H1 (cell line): Measurements from ENCODE around the gene NHS. TPM values are rescaled to one million over a fixed set of nuclear protein-coding genes. Genes with fewer than 3 reads are reported as not detected.

ENCODE experiments used
- CTCF ChIA-PET: fragments of 300-600 bp; sonication (Branson Sonifier 250); formaldehyde crosslinking; loops from one replicate; lab custom pipeline; 2021; ENCODE audit not compliant: partially characterized antibody; lab: Charles Lee
- POLR2A ChIA-PET: fragments of 300-600 bp; sonication (Branson Sonifier 250); formaldehyde crosslinking; loops from one replicate; lab custom pipeline; 2021; ENCODE audit warnings: inconsistent platforms; ENCODE audit not compliant: partially characterized antibody; lab: Charles Lee
- DNase-seq, 2 experiments: peaks; one replicate each; pipeline versions ENCODE4 v3.0.0 to v3.0.0-alpha.2; 2010 to 2022; ENCODE audit warnings: low spot score in 2 of 2, low read depth in 1 of 2, mixed read lengths in 1 of 2
- FAIRE-seq: peaks from 2 replicates; lab custom pipeline; 2011; peaks lifted over from hg19 to GRCh38; lab: Jason Lieb, UNC
- H2AFZ ChIP-seq: 2 replicates; pipeline ENCODE4 v1.8.1; 2012; ENCODE audit warnings: low read length, inconsistent platforms
- H2AK5ac ChIP-seq: 2 replicates; pipeline ENCODE4 v1.6.1; 2013; ENCODE audit warnings: low read depth, low read length
- H2BK120ac ChIP-seq: replicated peaks from 2 replicates; pipeline ENCODE3; 2013; ENCODE audit warnings: low read depth, low read length, inconsistent platforms
- H2BK12ac ChIP-seq: 2 replicates; pipeline ENCODE4 v1.6.1; 2013; ENCODE audit warnings: low read depth, low read length
- H2BK15ac ChIP-seq: 2 replicates; pipeline ENCODE4 v1.6.1; 2013; ENCODE audit warnings: low read length
- H2BK20ac ChIP-seq: 2 replicates; pipeline ENCODE4 v1.6.1; 2013; ENCODE audit warnings: low read length
- H2BK5ac ChIP-seq: 2 replicates; pipeline ENCODE4 v1.6.1; 2013; ENCODE audit warnings: low read depth, low read length
- H3K14ac ChIP-seq: 2 replicates; pipeline ENCODE4 v1.6.1; 2013; ENCODE audit warnings: inconsistent platforms; ENCODE audit not compliant: insufficient read length
- H3K18ac ChIP-seq: 2 replicates; pipeline ENCODE4 v1.6.1; 2013; ENCODE audit warnings: low read length; ENCODE audit errors: extremely low read depth
- H3K23ac ChIP-seq: 2 replicates; pipeline ENCODE4 v1.6.1; 2013; ENCODE audit warnings: inconsistent platforms; ENCODE audit not compliant: insufficient read length
- H3K23me2 ChIP-seq: 2 replicates; pipeline ENCODE4 v1.6.1; 2013; ENCODE audit warnings: low read depth, low read length
- H3K27ac ChIP-seq: 2 replicates; pipeline ENCODE4 v1.6.1; 2011; ENCODE audit warnings: low read depth, low read length, inconsistent platforms
- H3K27me3 ChIP-seq, 4 experiments: replicated peaks in 1 of 4; 1 replicate in 1 of 4; 2 replicates in 3 of 4; pipeline versions ENCODE4 v1.6.1 to v1.8.1; 2011 to 2013; ENCODE audit warnings: low read length in 3 of 4, mild to moderate bottlenecking in 3 of 4, inconsistent platforms in 2 of 4, mixed read lengths in 2 of 4, moderate library complexity in 1 of 4; ENCODE audit not compliant: control insufficient read depth in 3 of 4, insufficient read depth in 3 of 4; ENCODE audit errors: extremely low read depth in 1 of 4
- H3K36me3 ChIP-seq, 4 experiments: 2 replicates each; pipeline versions ENCODE4 v1.6.1 to v1.8.1; 2011 to 2013; ENCODE audit warnings: mild to moderate bottlenecking in 4 of 4, low read length in 3 of 4, moderate library complexity in 2 of 4, control low read depth in 1 of 4, inconsistent platforms in 1 of 4; ENCODE audit not compliant: insufficient read depth in 4 of 4, control insufficient read depth in 2 of 4
- H3K4ac ChIP-seq: replicated peaks from 2 replicates; pipeline ENCODE3; 2013; ENCODE audit warnings: low read length, low read depth, mixed read lengths, inconsistent platforms; ENCODE audit not compliant: insufficient read length
- H3K4me1 ChIP-seq, 4 experiments: replicated peaks in 1 of 4; 1 replicate in 1 of 4; 2 replicates in 3 of 4; pipeline versions ENCODE4 v1.6.1 to v1.8.1; 2011 to 2013; ENCODE audit warnings: low read length in 3 of 4, inconsistent platforms in 2 of 4, mixed read lengths in 1 of 4; ENCODE audit not compliant: insufficient read depth in 4 of 4, control insufficient read depth in 3 of 4
- H3K4me2 ChIP-seq, 2 experiments: 2 replicates each; pipeline versions ENCODE4 v1.6.1 to v1.8.1; 2011 to 2013; ENCODE audit warnings: low read depth in 2 of 2, low read length in 2 of 2, control low read depth in 1 of 2, inconsistent platforms in 1 of 2, mild to moderate bottlenecking in 1 of 2; ENCODE audit not compliant: insufficient read depth in 1 of 2
- H3K4me3 ChIP-seq, 4 experiments: fragments of 200-600, 300-600 bp in 1 of 4; sonication (generic), shearing (Covaris generic), sonication (Bioruptor Twin) in 1 of 4; 2 replicates each; pipeline versions ENCODE4 v1.5.1 to v1.8.1; 2011 to 2016; ENCODE audit warnings: low read length in 4 of 4, low read depth in 3 of 4, control low read depth in 2 of 4, inconsistent platforms in 2 of 4, mild to moderate bottlenecking in 2 of 4, mixed read lengths in 1 of 4, moderate library complexity in 1 of 4; ENCODE audit not compliant: insufficient read depth in 2 of 4; ENCODE audit errors: extremely low read depth in 1 of 4
- H3K56ac ChIP-seq: replicated peaks from 2 replicates; pipeline ENCODE3; 2013; ENCODE audit warnings: low read depth, mild to moderate bottlenecking, mixed read lengths, low read length, inconsistent platforms; ENCODE audit not compliant: insufficient read length
- H3K79me1 ChIP-seq: 2 replicates; pipeline ENCODE4 v1.6.1; 2013; ENCODE audit warnings: low read depth, low read length, control low read depth
- H3K79me2 ChIP-seq, 2 experiments: 2 replicates each; pipeline versions ENCODE4 v1.6.1 to v1.8.1; 2012 to 2013; ENCODE audit warnings: low read length in 2 of 2, mild to moderate bottlenecking in 2 of 2, inconsistent platforms in 1 of 2; ENCODE audit not compliant: insufficient read depth in 2 of 2, control insufficient read depth in 1 of 2
- H3K9ac ChIP-seq, 4 experiments: replicated peaks in 1 of 4; 1 replicate in 1 of 4; 2 replicates in 3 of 4; pipeline versions ENCODE4 v1.6.1 to v1.8.1; 2011 to 2013; ENCODE audit warnings: low read depth in 3 of 4, low read length in 3 of 4, control low read depth in 2 of 4, mild to moderate bottlenecking in 2 of 4, moderate library complexity in 2 of 4, inconsistent platforms in 1 of 4; ENCODE audit errors: extremely low read depth in 1 of 4
- H3K9me3 ChIP-seq, 2 experiments: 2 replicates each; pipeline versions ENCODE4 v1.6.1 to v1.8.1; 2012 to 2013; ENCODE audit warnings: mild to moderate bottlenecking in 2 of 2, moderate library complexity in 2 of 2, control low read depth in 1 of 2, inconsistent platforms in 1 of 2, low read depth in 1 of 2, low read length in 1 of 2, mixed read lengths in 1 of 2; ENCODE audit not compliant: insufficient read depth in 2 of 2
- H4K20me1 ChIP-seq, 2 experiments: replicated peaks in 1 of 2; 2 replicates each; pipeline versions ENCODE3 to v1.8.1; 2011 to 2013; ENCODE audit warnings: inconsistent platforms in 2 of 2, low read length in 2 of 2, mild to moderate bottlenecking in 1 of 2; ENCODE audit not compliant: insufficient read depth in 2 of 2, control insufficient read depth in 1 of 2
- H4K5ac ChIP-seq: 2 replicates; pipeline ENCODE4 v1.6.1; 2013; ENCODE audit warnings: low read length, low read depth, mixed read lengths, inconsistent platforms; ENCODE audit not compliant: insufficient read length
- H4K8ac ChIP-seq: 2 replicates; pipeline ENCODE4 v1.8.0; 2013; ENCODE audit warnings: mild to moderate bottlenecking, moderate library complexity, low read length, inconsistent platforms; ENCODE audit not compliant: insufficient read depth; ENCODE audit errors: extremely low read depth
- H4K91ac ChIP-seq: replicated peaks from 2 replicates; pipeline ENCODE3; 2013; ENCODE audit warnings: low read length, mixed read lengths, inconsistent platforms; ENCODE audit not compliant: insufficient read length
- BACH1 ChIP-seq: IDR thresholded peaks from 2 replicates; pipeline ENCODE4 v1.6.1; 2012; ENCODE audit warnings: low read length, improper control_type of control experiment
- CBX8 ChIP-seq: fragments of 300-800, 300-1000 bp; sonication (generic); IDR thresholded peaks from 2 replicates; pipeline ENCODE4 v1.7.1; 2016; ENCODE audit warnings: low read depth, low read length, borderline replicate concordance
- E2F6 ChIP-seq: IDR thresholded peaks from 2 replicates; pipeline ENCODE4 v1.6.1; 2012; ENCODE audit warnings: inconsistent platforms
- GABPA ChIP-seq: IDR thresholded peaks from 2 replicates; pipeline ENCODE4 v1.6.1; 2011; ENCODE audit warnings: mild to moderate bottlenecking, low read length, moderate library complexity, borderline replicate concordance; ENCODE audit not compliant: insufficient read depth
- GTF2F1 ChIP-seq: IDR thresholded peaks from 2 replicates; pipeline ENCODE4 v1.6.1; 2012; ENCODE audit warnings: low read depth, low read length, improper control_type of control experiment, borderline replicate concordance
- HDAC2 ChIP-seq, 2 experiments: fragments of 300-600 bp in 1 of 2; sonication (generic) in 1 of 2; IDR thresholded peaks; 2 replicates each; pipeline ENCODE4 v1.6.1; 2011 to 2012; ENCODE audit warnings: low read depth in 2 of 2, low read length in 2 of 2, mild to moderate bottlenecking in 2 of 2, moderate library complexity in 2 of 2, borderline replicate concordance in 1 of 2, inconsistent platforms in 1 of 2
- KDM4A ChIP-seq: IDR thresholded peaks from one replicate; pipeline ENCODE4 v1.7.1; 2012; ENCODE audit warnings: low read depth, mild to moderate bottlenecking, moderate library complexity, low read length, inconsistent platforms; ENCODE audit not compliant: severe bottlenecking
- RXRA ChIP-seq: IDR thresholded peaks from 2 replicates; pipeline ENCODE4 v1.6.1; 2011; ENCODE audit warnings: low read depth, mild to moderate bottlenecking, low read length, moderate library complexity; ENCODE audit not compliant: insufficient read depth
- SIRT6 ChIP-seq: IDR thresholded peaks from one replicate; pipeline ENCODE4 v1.7.1; 2012; ENCODE audit warnings: low read length, inconsistent platforms
- ZNF274 ChIP-seq: IDR thresholded peaks from 2 replicates; pipeline ENCODE4 v1.7.0; 2012; ENCODE audit warnings: low read length, borderline replicate concordance; ENCODE audit errors: extremely low read depth
- WGBS, 2 experiments: shearing (Covaris generic) in 1 of 2; methylation state at CpG; one replicate each; pipeline versions ENCODE4 v1.1.6 to v1.1.7; 2013 to 2015; ENCODE audit warnings: low lambda C conversion rate in 2 of 2, mixed read lengths in 2 of 2, inconsistent platforms in 1 of 2, low coverage in 1 of 2, missing lambda C conversion rate in 1 of 2; ENCODE audit not compliant: insufficient replicate concordance in 2 of 2, insufficient coverage in 1 of 2, insufficient read length in 1 of 2; ENCODE audit errors: extremely low coverage in 1 of 2, missing lambda C conversion rate in 1 of 2; 5-methylcytosine and 5-hydroxymethylcytosine counted together
- polyA plus RNA-seq, 7 experiments: library from polyadenylated mRNA; depleted of rRNA in 3 of 7; stranded (reverse) in 5 of 7; unstranded in 2 of 7; fragments of >200 nt in 5 of 7; fragments of 200-250 nt in 2 of 7; gene quantifications; 1 replicate in 5 of 7; 2 replicates in 1 of 7; 4 replicates in 1 of 7; pipeline versions ENCODE4 v1.2.1 to v1.2.3, GENCODE V29; 2011 to 2013; ENCODE audit warnings: missing spikeins in 2 of 7, mixed read lengths in 2 of 7
- total RNA-seq: library from RNA; stranded (reverse); fragmentation: NEBNext Ultra II Directional; extraction: Animal tissue kit (Norgen Biotek cat#: 25700); gene quantifications from 2 replicates; pipeline ENCODE4 v1.2.1, GENCODE V29; 2021
- TF ChIP-seq, protein P1 (sequence below): IDR thresholded peaks from 2 replicates; pipeline ENCODE4 v1.6.1; 2012; ENCODE audit warnings: low read length, inconsistent platforms

Gene NHS
- total and polyA plus RNA-seq, 2 of the 8 experiments (the other 6 are each of a cell fraction or from before 2014, with no cell fraction given) = 2.2 to 6.7 TPM

DNA sequence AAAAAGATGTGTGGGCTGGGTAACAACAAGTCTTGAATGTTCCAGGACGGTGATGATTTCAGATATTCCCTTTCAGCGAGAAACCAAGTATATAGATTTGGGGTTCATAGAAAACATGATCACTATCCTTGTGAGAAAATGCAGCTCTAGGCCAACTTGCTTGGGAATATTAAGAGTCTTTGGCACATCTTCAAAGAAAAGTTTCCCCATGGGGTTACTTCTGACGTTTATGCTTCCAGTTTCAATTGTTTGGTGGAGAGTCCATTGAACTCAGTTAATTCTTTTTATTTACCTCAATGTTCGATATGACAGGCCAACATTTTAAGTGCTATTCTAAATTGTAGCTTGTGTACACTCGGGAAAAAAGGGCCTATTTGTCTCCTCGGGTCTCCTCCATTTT, 126.7 kb downstream of the NHS start:
- H2BK12ac ChIP-seq = no peak overlapping the region
- CTCF ChIA-PET = no interaction called here
- no peaks in the 10 kb centered on the region for H4K20me1 ChIP-seq
- H2AK5ac ChIP-seq = no peak overlapping the region
- no peak overlapping the region for H3K56ac ChIP-seq
- H3K23me2 ChIP-seq = no peaks in the 10 kb centered on the region
- no peak overlapping the region for H3K4me2 ChIP-seq
- no peak overlapping the region for H3K23ac ChIP-seq
- H2BK20ac ChIP-seq = no peak overlapping the region
- WGBS, 2 experiments = 95% methylated on average over 6 of the region's 6 CpGs; no CpG with 5 or more reads in 1 of the 2 experiments
- no peak overlapping the region for H2BK120ac ChIP-seq
- no peak overlapping the region for H2BK5ac ChIP-seq
- H3K36me3 ChIP-seq = no peaks in the 10 kb centered on the region
- H3K79me2 ChIP-seq = no peaks in the 10 kb centered on the region
- H3K4me1 ChIP-seq = 0 out of 7 replicates have a peak, but pooled peaks cover 0 to 2% (median 0%) of the 10 kb centered on the region in 4 experiments
- no peak overlapping the region for H4K8ac ChIP-seq
- no peak overlapping the region for H3K18ac ChIP-seq
- H2BK15ac ChIP-seq = no peak overlapping the region
- no peaks in the 10 kb centered on the region for H3K79me1 ChIP-seq
- H3K27me3 ChIP-seq = no peaks in the 10 kb centered on the region
- H2AFZ ChIP-seq = no peak overlapping the region
- POLR2A ChIA-PET = no interaction called here
- H4K91ac ChIP-seq = no peak overlapping the region
- no peak overlapping the region for H4K5ac ChIP-seq
- H3K27ac ChIP-seq = no peak overlapping the region
- DNase-seq = no peak
- no peak for FAIRE-seq
- no peak overlapping the region for H3K4me3 ChIP-seq
- TF ChIP-seq BACH1 = no peak
- TF ChIP-seq GABPA = no peak
- no peak for TF ChIP-seq CBX8
- TF ChIP-seq HDAC2 (IDR thresholded peaks at IDR 0.05; ENCODE audit: borderline replicate concordance in 1 of 2, low read depth in 2 of 2, low read length in 2 of 2) = no peak
- no peak for TF ChIP-seq RXRA
- no peak for TF ChIP-seq KDM4A
- TF ChIP-seq GTF2F1 = no peak
- no peak for TF ChIP-seq ZNF274
- TF ChIP-seq, protein P1, sequence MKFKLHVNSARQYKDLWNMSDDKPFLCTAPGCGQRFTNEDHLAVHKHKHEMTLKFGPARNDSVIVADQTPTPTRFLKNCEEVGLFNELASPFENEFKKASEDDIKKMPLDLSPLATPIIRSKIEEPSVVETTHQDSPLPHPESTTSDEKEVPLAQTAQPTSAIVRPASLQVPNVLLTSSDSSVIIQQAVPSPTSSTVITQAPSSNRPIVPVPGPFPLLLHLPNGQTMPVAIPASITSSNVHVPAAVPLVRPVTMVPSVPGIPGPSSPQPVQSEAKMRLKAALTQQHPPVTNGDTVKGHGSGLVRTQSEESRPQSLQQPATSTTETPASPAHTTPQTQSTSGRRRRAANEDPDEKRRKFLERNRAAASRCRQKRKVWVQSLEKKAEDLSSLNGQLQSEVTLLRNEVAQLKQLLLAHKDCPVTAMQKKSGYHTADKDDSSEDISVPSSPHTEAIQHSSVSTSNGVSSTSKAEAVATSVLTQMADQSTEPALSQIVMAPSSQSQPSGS = no peak
- TF ChIP-seq SIRT6 = no peak
- no peak for TF ChIP-seq E2F6
- H3K14ac ChIP-seq = no peak overlapping the region
- no peak overlapping the region for H3K4ac ChIP-seq
- no peaks in the 10 kb centered on the region for H3K9me3 ChIP-seq
- H3K9ac ChIP-seq = no peak overlapping the region
